ENCODE data around the gene PLCH1. TPM values are rescaled to one million over a fixed set of nuclear protein-coding genes. Genes with fewer than 3 reads are reported as not detected.

Gene PLCH1
- total and polyA plus RNA-seq, 2 of the 8 experiments (the other 6 are each of a cell fraction or from before 2014, with no cell fraction given): 5.8 to 17.2 TPM

DNA sequence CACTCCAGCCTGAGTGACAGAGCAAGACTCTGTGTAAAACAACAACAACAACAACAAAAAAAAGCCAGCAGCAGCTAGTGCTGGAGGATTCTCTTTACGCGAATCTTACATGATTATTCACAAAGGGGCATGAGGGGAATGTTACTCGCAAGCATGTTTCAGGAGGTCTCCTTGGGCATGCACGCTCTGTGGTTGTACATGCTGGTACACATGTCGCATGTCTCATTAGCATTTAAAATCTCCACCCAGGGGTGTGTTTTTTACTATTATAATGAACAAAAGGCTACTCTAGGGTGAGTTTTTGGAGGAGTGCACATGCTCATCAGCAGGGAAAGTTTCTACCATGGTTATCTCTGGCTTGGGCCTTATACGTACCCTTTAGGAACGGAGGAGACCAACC lies 12.7 kb upstream of the PLCH1 start (continued):
- no peak for TF ChIP-seq CHD7 (IDR thresholded peaks at IDR 0.05; ENCODE audit: insufficient replicate concordance, low read length)
- TF ChIP-seq KDM1A (IDR thresholded peaks at IDR 0.05; ENCODE audit: borderline replicate concordance, low read length): no peak
- no peak for TF ChIP-seq E2F6 (IDR thresholded peaks at IDR 0.05)
- TF ChIP-seq SRF (IDR thresholded peaks at IDR 0.05; ENCODE audit: low read depth, low read length): no peak
- TF ChIP-seq SIRT6 (IDR thresholded peaks at IDR 0.05; ENCODE audit: low read length): no peak
- TF ChIP-seq NANOG (IDR thresholded peaks at IDR 0.05; ENCODE audit: insufficient read depth, low read depth, low read length, poor library complexity, severe bottlenecking): no peak
- TF ChIP-seq BCL11A (IDR thresholded peaks at IDR 0.05; ENCODE audit: low read depth in 2 of 2, low read length in 2 of 2): no peak
- TF ChIP-seq SAP30 (IDR thresholded peaks at IDR 0.05; ENCODE audit: insufficient read depth, insufficient replicate concordance, low read length): no peak
- no peak for TF ChIP-seq RBBP5 (IDR thresholded peaks at IDR 0.05; ENCODE audit: borderline replicate concordance, low read depth, low read length)

Data from H1 (cell line).